Smooth muscle cell (in vitro differentiated cells): ENCODE data around the gene LRRC61. TPM values are rescaled to one million over a fixed set of nuclear protein-coding genes. Genes with fewer than 3 reads are reported as not detected.

ENCODE experiments used
- polyA plus RNA-seq: library from polyadenylated mRNA; unstranded; fragments of >200 nt; fragmentation: Nextera tagmentation; extraction: Ambion mirVana; gene quantifications from 2 replicates; pipeline ENCODE4 v1.2.1, GENCODE V29; 2016
- total RNA-seq: library from RNA; depleted of rRNA; stranded (reverse); fragments of >200 nt; gene quantifications from 2 replicates; pipeline ENCODE4 v1.2.3, GENCODE V29; 2014

LRRC61 gene
- total and polyA plus RNA-seq, 2 experiments from 2014 or later, result 6.9 to 14.7 TPM

Other genes with a start within 250 kb of the LRRC61 start
- gene ACTR3C, start 190 bp downstream of the LRRC61 start, total RNA-seq, result 1.7 and 7.6 TPM in 2 replicates
- 0.89 and 2.4 TPM in 2 replicates for gene ACTR3C, start 190 bp downstream of the LRRC61 start, polyA plus RNA-seq
- 23.6 and 23.8 TPM in 2 replicates for gene RARRES2, start 18.3 kb downstream of the LRRC61 start, total RNA-seq
- 31.8 and 37.5 TPM in 2 replicates for gene RARRES2, start 18.3 kb downstream of the LRRC61 start, polyA plus RNA-seq
- 39.4 and 60.9 TPM in 2 replicates for gene REPIN1, start 45.5 kb downstream of the LRRC61 start, total RNA-seq
- 55.5 and 68.1 TPM in 2 replicates for gene REPIN1, start 45.5 kb downstream of the LRRC61 start, polyA plus RNA-seq
- 4.7 and 5.9 TPM in 2 replicates for gene ZNF775, start 56.0 kb downstream of the LRRC61 start, total RNA-seq
- gene ZNF775, start 56.0 kb downstream of the LRRC61 start, polyA plus RNA-seq, result 16.8 and 23.8 TPM in 2 replicates
- gene GIMAP8, start 127.3 kb downstream of the LRRC61 start, total RNA-seq, result not detected in 2 replicates
- not detected in 2 replicates for gene GIMAP8, start 127.3 kb downstream of the LRRC61 start, polyA plus RNA-seq
- gene GIMAP7, start 191.5 kb downstream of the LRRC61 start, total RNA-seq, result not detected in 2 replicates
- gene GIMAP7, start 191.5 kb downstream of the LRRC61 start, polyA plus RNA-seq, result not detected in 2 replicates
- gene GIMAP4, start 244.0 kb downstream of the LRRC61 start, total RNA-seq, result not detected in 2 replicates
- not detected in 2 replicates for gene GIMAP4, start 244.0 kb downstream of the LRRC61 start, polyA plus RNA-seq